ENCODE data around the gene ANO1. TPM values are rescaled to one million over a fixed set of nuclear protein-coding genes. Genes with fewer than 3 reads are reported as not detected.

The ANO1 gene
- polyA plus RNA-seq, 12 donors = 6.4 to 33.6 (median 9.7) TPM; not detected in 1

DNA sequence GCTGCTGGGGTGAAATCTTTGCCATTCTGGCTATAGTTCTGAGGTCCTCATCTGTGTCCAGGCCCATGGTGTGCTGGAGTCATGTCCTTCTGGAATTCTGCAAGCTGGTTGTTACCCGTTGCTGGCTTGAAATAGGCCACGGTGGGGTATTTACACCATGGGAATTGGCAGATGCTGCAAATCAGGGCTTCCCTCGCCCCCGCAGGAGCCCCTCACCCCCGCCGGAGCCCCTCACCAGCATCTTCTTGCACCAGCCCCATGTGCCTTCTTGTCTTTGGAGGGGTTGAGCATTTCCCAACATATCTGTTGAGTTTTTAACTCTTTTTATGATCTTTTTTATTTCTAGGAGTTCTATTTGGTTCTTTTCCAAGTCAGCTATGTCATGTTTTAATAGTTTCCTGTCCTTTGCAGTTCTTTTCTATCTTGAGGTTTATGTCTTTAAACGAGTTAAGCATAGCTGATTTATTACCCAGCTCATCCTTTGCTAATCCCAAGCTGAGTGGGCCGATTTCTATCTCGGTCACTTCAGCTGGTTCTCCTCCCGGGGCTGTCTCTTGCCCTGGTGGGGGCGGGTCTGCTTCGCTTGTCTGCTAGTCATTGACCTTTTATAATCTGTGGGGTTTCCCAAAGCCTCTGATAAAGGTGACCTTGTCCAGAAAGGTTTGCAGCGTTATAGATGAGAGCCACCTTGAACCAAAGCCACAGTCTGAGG lies 17.6 kb downstream of the ANO1 start:
- DNase-seq = no peak

DNA sequence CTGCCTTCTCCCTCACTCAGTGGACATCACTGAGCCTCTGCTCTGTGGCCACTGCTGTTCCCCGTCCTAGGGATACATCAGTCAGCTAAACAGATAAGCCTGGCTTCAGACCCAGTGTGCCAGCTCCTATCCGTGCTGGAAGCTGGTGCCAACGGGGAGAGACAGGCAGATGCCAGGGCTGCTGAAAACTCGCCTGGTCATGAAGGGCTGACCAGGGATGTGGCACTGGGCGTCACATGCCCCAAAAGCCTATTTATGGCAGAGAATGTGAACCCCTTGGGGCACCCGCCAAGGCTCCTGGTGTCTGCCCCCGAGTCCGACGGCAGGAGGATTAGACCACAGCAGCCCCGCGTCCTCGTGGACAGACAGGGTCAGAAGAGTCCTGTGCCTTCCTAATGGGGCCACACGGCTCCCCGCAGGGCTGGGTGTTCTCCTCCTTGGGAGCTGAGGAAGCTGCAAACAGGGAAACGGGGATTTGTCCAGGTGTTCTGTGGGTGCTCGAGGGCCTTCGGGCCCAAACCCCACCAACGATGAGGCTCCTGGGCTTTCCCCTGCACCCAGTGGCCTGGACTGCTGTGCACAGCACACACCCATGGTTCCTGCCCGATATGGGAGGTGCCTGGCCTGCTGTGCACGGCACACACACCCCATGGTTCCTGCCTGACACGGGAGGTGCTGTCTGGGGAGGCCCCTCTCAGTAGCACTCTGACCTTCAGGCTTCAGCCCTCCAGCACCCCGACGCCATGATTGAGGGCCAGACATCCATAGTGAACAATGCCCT lies 19.9 kb downstream of the ANO1 start:
- no peak for DNase-seq

DNA sequence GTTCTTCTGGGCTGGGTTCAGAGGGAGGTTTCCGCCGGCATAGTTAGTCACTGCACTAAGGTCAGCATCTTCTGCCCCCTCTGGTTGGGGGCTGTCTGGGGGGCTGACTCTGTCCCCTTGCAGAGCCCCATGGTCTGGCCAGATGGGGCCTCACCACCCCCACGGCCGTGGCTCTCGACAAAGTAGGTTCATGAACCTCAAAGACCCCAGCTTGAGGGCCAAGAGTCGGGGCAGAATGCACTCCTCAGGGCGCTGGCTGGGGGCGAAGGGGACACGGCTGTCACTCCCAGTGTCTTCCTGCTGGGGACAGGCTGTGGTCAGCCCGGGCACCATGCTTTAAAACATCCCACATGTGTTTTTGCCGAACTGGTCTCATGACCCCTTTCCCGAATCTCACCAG lies 20.8 kb downstream of the ANO1 start:
- no peak for DNase-seq

DNA sequence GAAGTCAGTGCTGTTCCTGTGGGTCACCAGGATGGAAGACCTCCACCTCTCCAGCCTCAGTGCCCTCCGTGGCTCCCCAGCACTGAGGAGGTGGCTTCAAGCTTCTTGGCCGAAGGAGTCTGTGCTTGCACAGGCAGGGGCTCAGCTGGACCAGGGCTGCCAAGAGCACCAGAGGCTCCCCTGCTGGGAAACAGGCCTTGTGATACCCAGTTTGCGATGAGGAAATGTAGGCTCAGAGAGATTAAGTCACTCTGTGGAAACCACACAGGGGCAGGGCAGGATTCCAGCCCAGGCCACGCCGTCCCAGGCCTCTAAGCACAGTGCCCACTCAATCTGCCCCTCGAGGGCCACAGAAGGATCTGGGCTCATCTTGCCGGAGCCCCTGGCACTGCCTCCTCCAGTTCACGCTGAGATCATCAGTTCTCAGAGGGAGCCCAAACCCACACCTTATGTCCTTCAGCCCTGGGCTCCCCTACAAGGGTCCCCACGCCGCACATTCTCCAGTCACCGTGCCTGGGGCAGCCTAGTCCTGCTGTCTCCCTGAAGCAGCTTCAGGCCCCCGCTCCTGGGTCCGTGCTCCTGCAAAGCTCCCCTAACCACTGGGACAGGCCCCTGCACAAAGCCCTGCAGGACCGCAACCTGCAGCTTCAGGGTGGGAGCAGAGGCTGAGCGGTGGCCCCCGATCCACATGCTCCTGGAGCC lies 21.6 kb downstream of the ANO1 start:
- DNase-seq = no peak

DNA sequence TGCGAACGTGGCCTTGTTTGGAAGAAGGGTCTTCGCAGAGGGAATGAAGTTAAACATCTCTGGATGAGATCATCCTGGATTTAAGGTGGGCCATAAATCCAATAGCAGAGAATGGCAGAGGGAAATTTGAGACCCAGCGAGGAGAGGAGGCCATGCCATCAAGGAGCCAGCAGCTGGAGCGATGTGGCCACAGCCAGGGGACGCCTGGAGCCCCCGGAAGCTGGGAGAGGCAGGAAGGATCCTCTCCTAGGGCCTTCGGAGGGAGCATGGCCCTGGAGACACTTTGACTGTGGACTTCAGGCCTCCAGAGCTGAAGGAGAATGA lies 22.1 kb downstream of the ANO1 start:
- DNase-seq = no peak

DNA sequence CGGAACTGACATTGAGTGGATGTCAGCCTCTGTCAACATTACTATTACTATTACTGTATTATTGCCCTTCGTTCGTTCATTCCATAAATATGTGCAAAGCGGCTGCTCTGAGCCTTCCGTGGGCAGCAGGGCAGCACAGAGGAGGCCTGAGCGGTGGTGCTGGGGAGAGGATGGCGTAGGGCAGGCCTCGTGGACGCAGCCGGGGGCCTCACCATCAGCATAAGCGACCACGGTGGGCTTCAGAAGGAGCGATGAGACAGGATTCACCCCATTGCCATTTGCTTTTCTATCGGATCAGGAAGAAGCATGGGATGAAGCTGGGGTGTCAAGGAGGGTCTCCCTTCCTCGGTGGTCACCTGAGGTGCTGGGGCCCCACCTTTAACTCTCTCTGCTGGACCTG lies 22.7 kb downstream of the ANO1 start:
- DNase-seq = no peak

DNA sequence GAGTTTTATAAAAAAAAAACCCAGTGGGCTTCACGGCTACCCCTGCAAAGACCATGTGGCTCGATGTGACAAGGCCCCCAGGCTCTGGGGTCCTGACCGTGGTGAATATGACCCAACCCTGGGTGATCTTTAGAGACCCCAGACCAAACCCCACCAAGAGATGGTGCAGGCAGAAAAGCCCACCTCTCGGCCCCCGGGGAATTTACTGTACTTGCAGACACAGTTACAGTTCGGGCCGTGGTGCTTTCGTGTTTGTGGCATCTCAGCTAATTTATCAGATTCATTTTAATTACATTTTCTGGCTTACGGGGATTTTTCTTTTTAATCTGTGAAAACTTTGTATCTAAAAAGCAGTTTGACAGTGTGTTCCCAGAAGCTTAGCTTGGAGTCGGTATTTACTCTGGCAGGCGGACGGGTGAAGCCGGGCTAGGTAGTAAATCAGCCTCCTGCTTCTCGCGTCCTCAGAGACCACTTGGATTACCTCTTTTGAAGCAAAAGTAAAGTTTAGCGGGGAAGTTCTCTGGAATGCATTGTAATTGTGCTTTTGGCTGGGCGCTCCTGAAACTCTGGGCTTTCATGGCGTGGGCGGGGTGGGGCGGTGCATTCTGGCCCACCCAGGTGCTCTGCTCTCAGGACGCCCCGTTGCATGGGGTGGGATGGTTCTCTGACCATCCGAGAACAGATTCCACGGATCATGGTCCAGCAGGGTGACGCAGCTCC lies 25.3 kb downstream of the ANO1 start:
- peak; percentile 29 for DNase-seq

DNA sequence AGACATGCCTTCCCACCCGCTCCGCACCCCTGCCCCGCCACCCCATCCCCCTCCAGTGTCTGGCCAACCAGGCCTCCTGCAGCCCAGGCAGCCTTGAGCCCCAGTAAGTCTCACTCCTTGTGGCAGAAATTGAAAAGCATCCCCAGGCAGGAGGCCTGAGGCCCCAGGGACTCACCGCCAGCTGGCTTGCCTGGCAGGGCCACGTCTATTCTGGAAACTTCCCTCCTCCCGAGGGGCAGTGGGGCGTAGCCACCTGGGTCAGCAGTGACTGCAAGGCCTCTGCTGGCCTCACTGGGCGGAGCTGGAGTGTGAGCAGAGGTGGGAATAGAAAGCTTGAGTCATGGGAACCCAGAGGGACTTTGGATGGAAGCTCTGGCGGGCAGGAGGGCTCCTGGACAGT lies 26.3 kb downstream of the ANO1 start:
- DNase-seq = no peak

DNA sequence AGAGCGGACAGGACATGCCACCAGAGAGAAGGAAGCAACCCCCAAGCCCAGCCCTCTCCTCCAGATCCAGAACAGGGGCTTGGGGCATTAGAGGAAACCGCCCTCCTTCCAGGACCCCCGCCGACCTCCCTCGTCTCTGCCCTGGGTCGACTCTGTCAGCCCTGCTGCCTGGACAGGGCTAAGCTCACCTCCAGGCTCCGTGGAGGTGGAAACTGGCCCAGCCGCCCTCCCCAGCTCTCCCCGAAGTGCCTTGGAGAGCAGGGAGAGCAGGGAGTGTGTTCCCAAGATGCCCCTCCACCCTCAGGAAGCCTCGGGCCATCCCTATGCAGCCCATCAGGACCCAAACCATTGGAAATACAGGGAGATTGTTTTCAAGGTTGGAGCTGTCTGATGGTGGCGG lies 26.8 kb downstream of the ANO1 start:
- DNase-seq = no peak

DNA sequence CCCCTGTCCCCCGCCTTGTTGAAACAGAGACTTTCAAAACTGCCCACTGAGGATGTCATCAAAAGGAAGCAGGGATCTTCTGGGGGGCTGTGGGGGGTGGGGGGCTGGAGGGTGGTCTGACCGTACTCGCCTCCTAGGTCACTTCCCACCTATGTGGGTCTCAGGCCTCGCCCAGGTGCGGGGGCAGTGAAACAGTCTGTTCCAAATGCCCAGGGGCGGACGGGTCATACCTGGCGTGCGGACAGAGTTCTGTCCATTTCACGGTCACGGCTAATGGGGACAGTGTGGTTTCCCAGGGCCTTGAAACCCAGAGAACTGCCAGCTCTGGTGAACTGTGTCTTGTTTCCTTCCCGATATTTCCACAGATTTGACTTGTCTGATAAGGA lies 27.2 kb downstream of the ANO1 start:
- no peak for DNase-seq

DNA sequence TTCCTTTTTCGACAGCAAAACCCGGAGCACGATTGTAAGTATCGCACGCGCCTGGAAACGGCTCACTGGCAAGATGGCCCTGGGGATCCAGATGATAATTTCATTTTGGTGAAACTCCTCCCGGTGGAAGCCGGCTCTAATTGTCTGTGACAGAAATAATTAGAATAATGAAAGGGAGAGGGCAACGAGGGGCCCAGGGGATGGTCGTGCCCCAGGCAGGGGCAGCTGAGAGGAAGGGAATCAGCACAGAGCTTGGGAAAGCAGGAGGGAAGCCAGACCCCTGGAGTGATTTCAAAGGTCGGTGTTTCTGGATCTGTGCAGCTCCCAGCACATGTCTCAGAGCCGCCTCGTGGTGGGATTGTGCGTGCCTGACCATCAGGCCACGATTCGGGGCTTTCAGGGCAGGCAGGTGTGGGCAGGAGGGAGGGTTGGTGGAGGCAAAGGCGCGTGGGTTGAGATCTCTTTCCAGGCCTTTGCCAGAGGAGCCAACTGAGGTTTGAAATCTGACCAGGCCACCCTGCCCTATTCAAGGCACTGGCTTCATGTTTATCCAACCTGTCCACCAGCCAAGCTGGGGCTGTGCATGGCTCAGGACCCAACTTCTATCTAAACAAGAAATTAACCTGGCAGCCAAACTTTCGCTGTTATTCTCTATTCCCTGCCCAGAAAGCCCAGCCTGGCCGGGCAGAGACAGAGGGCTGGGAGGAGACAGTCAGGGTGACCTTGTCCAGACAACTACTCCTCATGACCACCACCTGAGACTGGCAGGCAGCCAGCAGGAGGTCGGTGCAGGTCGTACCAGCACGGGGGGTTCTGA lies 27.8 kb downstream of the ANO1 start:
- peak; percentile 43 for DNase-seq

DNA sequence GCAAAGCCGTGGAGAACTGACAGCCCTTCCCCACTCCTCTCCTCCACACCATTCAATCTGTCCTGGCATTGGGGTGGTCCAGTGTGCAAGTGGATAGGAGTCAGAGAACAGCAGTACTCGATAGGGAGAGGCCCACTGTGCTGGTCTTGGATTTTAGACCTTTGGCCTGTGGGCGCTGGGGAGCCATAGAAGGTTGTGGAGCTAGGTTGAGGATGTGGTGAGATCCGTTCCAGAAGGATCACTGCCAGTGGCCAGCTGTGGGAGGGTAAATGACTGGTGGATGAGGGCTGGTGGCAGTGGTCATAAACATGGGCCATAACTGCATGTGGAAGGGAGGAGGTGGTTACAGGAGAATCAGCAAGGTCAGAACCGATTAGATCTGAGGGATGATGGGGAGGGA lies 28.6 kb downstream of the ANO1 start:
- no peak for DNase-seq

DNA sequence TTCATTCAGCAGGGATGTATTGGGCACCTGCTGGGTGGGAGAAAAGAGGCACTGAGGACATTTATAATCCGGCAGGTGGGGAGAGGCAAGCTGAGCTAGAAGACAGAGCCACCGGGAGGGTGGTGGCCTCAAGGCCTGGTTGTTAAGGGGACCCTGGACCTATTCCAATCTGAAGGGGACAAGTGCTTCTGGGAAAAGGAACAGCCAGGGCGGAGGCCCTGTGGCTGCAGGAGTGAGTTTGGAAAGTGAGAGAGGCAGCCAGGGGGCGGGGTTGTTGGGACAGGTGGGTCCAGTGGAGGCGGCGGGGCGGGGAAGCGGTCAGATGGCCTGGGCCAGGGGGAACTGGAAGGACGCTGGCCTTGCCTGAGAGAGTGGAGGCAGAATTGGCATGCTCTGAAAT lies 29.1 kb downstream of the ANO1 start:
- no peak for DNase-seq

DNA sequence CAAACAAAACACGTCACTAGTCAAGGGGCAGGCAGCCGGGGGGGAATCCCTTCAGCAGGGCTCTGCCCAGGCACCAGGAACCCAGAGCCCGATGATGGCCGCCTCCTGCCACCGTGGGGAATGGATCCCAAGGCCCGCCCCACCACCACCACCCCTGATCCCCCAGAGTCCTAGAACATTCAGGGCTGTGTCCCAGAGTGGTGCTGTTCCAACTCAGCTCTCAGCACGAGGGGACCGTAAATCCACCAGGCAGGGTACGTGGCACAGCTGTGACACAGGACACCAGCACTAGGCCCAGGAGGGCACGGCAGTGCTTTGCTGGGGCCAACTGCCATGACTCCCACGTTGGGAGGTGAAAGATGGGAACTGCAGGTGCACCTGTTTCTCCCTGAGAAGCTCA lies 29.6 kb downstream of the ANO1 start:
- no peak for DNase-seq

DNA sequence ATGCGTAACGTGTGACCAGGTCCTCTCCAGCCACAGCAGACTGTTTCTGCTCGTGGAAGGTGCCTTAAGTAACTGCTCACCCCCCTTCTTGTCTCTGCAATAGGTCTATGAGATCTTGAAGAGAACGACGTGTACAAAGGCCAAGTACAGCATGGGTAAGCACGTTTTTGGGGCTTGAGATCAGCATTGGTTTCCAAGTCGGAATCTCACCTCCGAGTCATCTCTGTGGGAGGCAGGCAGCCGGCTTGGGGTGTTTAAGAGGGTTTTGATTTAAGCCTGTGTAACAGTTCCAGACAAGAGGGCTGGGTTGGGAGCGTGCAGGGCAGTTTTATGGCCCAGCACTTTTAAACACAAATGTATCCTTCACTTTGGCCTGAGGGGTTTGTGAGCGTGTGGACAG lies 30.1 kb downstream of the ANO1 start:
- no peak for DNase-seq

DNA sequence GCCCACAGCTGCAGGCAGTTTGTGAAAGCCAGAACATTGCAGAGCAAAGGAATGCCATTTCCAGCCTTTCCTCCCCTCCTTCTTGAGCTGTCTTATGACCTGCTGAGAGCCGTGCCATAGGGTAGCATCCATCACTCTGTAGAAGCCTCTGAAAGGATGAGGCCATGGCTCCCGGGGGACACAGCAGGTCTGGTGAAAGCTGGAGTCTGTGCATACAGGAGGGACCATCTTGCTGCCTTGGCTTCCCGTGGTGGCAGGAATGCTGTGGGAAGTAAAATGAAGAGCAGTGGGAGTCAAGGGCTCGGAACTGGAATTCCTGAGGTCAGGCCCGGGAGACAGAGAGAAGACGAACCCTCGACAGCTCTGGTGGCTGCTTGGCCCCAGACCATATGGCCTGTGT lies 30.9 kb downstream of the ANO1 start:
- DNase-seq = no peak

DNA sequence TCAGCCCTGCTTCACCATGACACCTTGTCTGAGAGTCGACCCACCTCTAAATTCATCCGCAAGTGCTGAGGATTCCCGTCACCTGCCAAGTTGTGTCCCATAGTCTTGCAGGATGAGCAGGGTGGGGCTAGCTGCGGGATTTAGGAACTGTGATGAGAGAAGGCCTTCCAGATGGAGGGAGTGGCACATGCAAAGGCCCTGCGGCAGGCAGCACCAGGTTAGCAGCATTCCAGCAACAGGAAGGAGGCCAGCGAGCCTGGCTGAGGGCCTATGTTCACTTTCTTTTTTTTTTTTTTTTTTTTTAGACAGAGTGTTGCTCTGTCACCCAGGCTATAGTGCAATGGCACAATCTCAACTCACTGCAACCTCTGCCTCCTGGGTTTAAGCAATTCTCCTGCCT lies 31.8 kb downstream of the ANO1 start:
- DNase-seq = no peak

DNA sequence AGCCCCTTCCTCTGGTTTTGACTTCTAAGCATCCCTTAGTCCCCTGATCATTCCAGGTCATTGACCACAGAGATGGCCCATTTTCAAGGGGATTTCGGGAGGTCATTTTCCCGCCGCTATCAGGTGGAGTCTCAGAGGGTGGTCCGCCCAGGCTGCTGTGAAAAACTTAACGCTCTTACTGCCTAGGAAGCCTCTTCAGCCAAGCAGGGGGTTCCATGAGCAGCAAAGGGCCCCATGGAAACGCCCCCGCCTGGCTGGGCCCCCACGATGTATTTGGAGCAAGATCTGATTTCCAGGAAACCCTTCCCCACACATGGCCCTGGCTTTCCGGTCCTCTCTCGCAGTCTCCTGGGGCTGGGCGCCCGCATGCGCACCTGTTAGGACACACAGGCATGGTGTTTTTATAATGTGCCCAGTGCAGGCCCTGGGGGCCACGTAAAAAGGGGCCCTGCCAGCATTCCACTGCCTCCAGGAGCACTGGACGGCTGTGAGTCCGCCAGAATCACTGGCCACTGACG lies 32.5 kb downstream of the ANO1 start:
- no peak for DNase-seq

DNA sequence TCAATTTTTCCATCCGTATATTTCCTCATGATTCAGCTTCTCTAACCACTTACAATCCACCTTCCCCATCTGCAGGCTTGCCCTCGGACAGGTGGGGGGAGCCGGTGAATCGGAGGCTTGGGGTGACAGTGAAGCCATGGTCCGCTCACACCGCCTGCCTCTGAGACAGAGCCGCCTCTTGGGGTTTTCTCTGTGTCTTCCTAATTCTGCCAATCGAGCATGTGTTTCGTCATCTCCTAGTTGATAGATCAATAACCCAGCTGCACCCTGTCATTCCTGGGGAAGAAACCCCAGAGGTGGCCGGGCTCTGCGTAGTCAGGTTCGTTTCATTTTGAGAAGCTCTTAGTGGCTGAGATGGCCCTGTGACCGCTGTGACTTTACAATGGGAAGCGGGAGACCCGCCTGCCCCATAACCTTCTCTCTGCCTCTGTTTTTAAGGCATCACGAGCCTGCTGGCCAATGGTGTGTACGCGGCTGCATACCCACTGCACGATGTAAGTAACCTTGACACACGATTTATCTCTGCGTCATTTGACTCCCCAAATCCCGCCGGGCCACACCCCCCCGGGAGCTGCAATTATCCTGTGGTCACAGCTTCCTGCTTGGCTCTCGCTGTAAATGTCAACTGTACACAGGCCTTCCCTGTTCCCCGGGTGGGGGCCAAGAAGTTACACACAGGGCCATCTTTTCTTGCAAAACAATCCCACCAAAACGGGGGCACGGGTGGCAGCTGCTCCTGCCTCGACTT lies 33.3 kb downstream of the ANO1 start:
- no peak for DNase-seq

DNA sequence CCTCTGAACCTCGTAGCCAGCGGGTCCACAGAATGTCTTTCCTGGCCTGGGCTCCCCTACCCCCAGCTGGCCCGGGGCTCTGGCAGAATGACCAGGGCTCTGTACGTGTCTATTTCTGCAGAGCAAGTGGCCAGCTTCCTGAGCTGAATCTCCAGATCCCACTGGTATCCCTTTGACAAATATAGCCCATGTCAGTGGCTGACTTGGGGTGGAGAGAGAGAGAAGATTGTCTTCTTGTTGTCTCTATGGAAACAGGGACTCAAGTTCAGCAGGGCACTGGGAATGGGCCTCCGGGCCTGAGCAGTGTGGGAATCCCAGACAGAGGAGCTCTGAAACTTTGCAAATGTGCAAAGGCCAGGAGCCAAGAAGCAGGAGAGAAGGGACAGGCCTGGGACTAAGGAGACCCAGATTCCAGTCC lies 33.9 kb downstream of the ANO1 start:
- peak; percentile 25 for DNase-seq

DNA sequence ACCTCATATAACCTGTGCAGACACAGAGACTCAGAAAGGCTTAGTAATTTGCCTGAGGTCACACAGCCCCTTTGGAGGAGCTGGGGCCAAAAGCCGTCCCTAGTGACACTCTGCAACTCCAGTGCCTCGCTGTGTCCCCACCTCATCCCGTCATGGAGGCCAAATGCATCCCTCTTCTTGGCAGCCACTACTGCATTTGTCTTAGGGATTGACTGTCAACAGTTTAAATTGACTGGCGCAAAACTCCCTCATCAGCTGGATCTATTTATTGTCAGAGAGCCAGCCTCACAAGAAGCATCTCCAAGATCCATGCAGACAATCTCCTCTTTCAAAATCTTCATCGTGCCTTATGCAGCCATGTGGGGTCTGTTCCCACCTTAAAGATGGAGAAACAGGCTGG lies 35.7 kb downstream of the ANO1 start:
- no peak for DNase-seq

Measured in muscle of arm (tissue), 12 donors.